ENCODE data around the gene G6PC1. TPM values are rescaled to one million over a fixed set of nuclear protein-coding genes. Genes with fewer than 3 reads are reported as not detected.
"Not testable (repeated sequence)": the region's sequence is repeated elsewhere in the genome, so short reads cannot be mapped to it uniquely, and the experiment has no call there.

Gene G6PC1
- total RNA-seq, 4 donors from 2014 or later: not detected

GRCh38 chr17:42893359-42893758 is 7.2 kb upstream of the G6PC1 start:
- 17 to 31% methylated on average over 4 of the region's 4 CpGs for WGBS, 2 donors
- Histone ChIP-seq H3K9me3 (no peaks in the 10 kb centered on the region), H3K36me3 (no peaks in the 10 kb centered on the region), H3K27ac (peak overlapping the region in 1 of 4 donors; percentile 6), H3K27me3 (no peaks in the 10 kb centered on the region), H3K4me3 (no peak overlapping the region), H3K4me1 (peaks cover 0 to 24% (median 5%) of the 10 kb centered on the region in 4 donors)
- no peak for TF ChIP-seq CTCF (IDR thresholded peaks at IDR 0.05)
- TF ChIP-seq POLR2A (IDR thresholded peaks at IDR 0.05): no peak
- TF ChIP-seq EP300 (IDR thresholded peaks at IDR 0.05): peak in 1 of 2 donors; percentile 31
- DNase-seq (ENCODE audit: low spot score in 2 of 2): no peak

GRCh38 chr17:42894283-42895184 is 6.1 kb upstream of the G6PC1 start:
- Histone ChIP-seq H3K36me3 (no peaks in the 10 kb centered on the region), H3K27ac (no peak overlapping the region), H3K9me3 (no peaks in the 10 kb centered on the region), H3K27me3 (no peaks in the 10 kb centered on the region), H3K4me1 (peaks cover 0 to 24% (median 5%) of the 10 kb centered on the region in 4 donors), H3K4me3 (no peak overlapping the region)
- TF ChIP-seq CTCF (IDR thresholded peaks at IDR 0.05) (no peak), POLR2A (IDR thresholded peaks at IDR 0.05) (no peak), EP300 (IDR thresholded peaks at IDR 0.05) (no peak)
- WGBS, 2 donors: 82 to 83% methylated on average over 12 of the region's 12 CpGs
- no peak for DNase-seq (ENCODE audit: low spot score in 2 of 2)

- TF ChIP-seq POLR2A (IDR thresholded peaks at IDR 0.05): no peak
- no peak for TF ChIP-seq CTCF (IDR thresholded peaks at IDR 0.05)
- H3K9me3 ChIP-seq: no peaks in the 10 kb centered on the region
- 25 to 47% methylated on average over 2 of the region's 2 CpGs for WGBS, 2 donors
- H3K27ac ChIP-seq: no peak overlapping the region
- peaks cover 0 to 24% (median 5%) of the 10 kb centered on the region in 4 donors for H3K4me1 ChIP-seq
- H3K4me3 ChIP-seq: no peak overlapping the region
- H3K27me3 ChIP-seq: no peaks in the 10 kb centered on the region
- H3K36me3 ChIP-seq: no peaks in the 10 kb centered on the region
- DNase-seq (ENCODE audit: low spot score in 2 of 2): peak in 1 of 2 donors; percentile 50
Measured at GRCh38 chr17:42895185-42895555, 5.4 kb upstream of the G6PC1 start.

GRCh38 chr17:42898147-42898811 is 2.3 kb upstream of the G6PC1 start:
- Histone ChIP-seq H3K9me3 (no peaks in the 10 kb centered on the region), H3K36me3 (no peaks in the 10 kb centered on the region), H3K4me3 (no peak overlapping the region), H3K4me1 (peaks cover 0 to 7% (median 0%) of the 10 kb centered on the region in 4 donors), H3K27me3 (no peaks in the 10 kb centered on the region), H3K27ac (no peak overlapping the region)
- 86 to 95% methylated on average over 7 of the region's 7 CpGs for WGBS, 2 donors
- TF ChIP-seq POLR2A (IDR thresholded peaks at IDR 0.05): no peak
- no peak for TF ChIP-seq CTCF (IDR thresholded peaks at IDR 0.05)
- TF ChIP-seq EP300 (IDR thresholded peaks at IDR 0.05): no peak
- DNase-seq (ENCODE audit: low spot score in 2 of 2): no peak

GRCh38 chr17:42899981-42900380 is 618 bp upstream of the G6PC1 start:
- not testable (repeated sequence) for H3K27ac ChIP-seq; H3K9me3 ChIP-seq; DNase-seq (ENCODE audit: low spot score in 2 of 2); H3K4me1 ChIP-seq; H3K36me3 ChIP-seq; H3K27me3 ChIP-seq; H3K4me3 ChIP-seq
- 83 to 91% methylated on average over 3 of the region's 3 CpGs for WGBS, 2 donors

Data from tibial nerve (tissue), 4 donors.